ENCODE data around the gene RTTN. TPM values are rescaled to one million over a fixed set of nuclear protein-coding genes. Genes with fewer than 3 reads are reported as not detected.

Gene RTTN
- total RNA-seq, 1 experiment from 2014 or later = 14.3 TPM

GRCh38 chr18:69981948-69982347, 223.5 kb downstream of the RTTN start:
- no peak overlapping the region for H2AFZ ChIP-seq
- no peaks in the 10 kb centered on the region for H3K9me2 ChIP-seq (ENCODE audit: insufficient read depth)
- no peaks in the 10 kb centered on the region for H3F3A ChIP-seq (ENCODE audit: insufficient read depth, low read depth)
- no peaks in the 10 kb centered on the region; the same call in 1 of the 2 replicates for H3K36me3 ChIP-seq (ENCODE audit: low read depth)
- no peaks in the 10 kb centered on the region for H3K4me1 ChIP-seq (replicated peaks; ENCODE audit: insufficient read depth)
- ChIA-PET CTCF (no interaction called here), POLR2A (ENCODE audit: unreplicated experiment) (no interaction called here)
- no TSS peak for BruUV-seq (replicated peaks)
- H4K20me1 ChIP-seq (ENCODE audit: insufficient read depth) = no peaks in the 10 kb centered on the region
- TF ChIP-seq CTCF (conservative IDR thresholded peaks at IDR 0.05) (no peak), EZH2 (IDR thresholded peaks at IDR 0.05; ENCODE audit: low read depth) (no peak)
- H3K4me2 ChIP-seq = no peak overlapping the region
- DNase-seq = no peak
- H3K27ac ChIP-seq = no peak overlapping the region
- no peak overlapping the region for H3K4me3 ChIP-seq
- H3K79me2 ChIP-seq (ENCODE audit: low read depth) = no peaks in the 10 kb centered on the region
- no peaks in the 10 kb centered on the region for H3K27me3 ChIP-seq (ENCODE audit: insufficient read depth, low read depth)
- intact Hi-C loops (cut with micrococcal nuclease; ENCODE audit: unreplicated experiment) = no loop called here
- H3K9me3 ChIP-seq (ENCODE audit: insufficient read depth, low read depth) = no peaks in the 10 kb centered on the region

- DNase-seq = no peak
- Histone ChIP-seq H3K27me3 (ENCODE audit: insufficient read depth, low read depth) (no peaks in the 10 kb centered on the region), H3K9me3 (ENCODE audit: insufficient read depth, low read depth) (no peaks in the 10 kb centered on the region), H3K9me2 (ENCODE audit: insufficient read depth) (no peaks in the 10 kb centered on the region), H3K36me3 (ENCODE audit: low read depth) (no peaks in the 10 kb centered on the region; the same call in 1 of the 2 replicates), H3K4me3 (no peak overlapping the region), H4K20me1 (ENCODE audit: insufficient read depth) (no peaks in the 10 kb centered on the region), H3K27ac (no peak overlapping the region), H3K4me1 (replicated peaks; ENCODE audit: insufficient read depth) (no peaks in the 10 kb centered on the region), H3K4me2 (no peak overlapping the region), H2AFZ (no peak overlapping the region), H3K79me2 (ENCODE audit: low read depth) (no peaks in the 10 kb centered on the region), H3F3A (ENCODE audit: insufficient read depth, low read depth) (no peaks in the 10 kb centered on the region)
- intact Hi-C loops (cut with micrococcal nuclease; ENCODE audit: unreplicated experiment) = no loop called here
- CTCF ChIA-PET = no interaction called here
- TF ChIP-seq CTCF (conservative IDR thresholded peaks at IDR 0.05) (no peak), EZH2 (IDR thresholded peaks at IDR 0.05; ENCODE audit: low read depth) (no peak)
- BruUV-seq (replicated peaks) = no TSS peak
- POLR2A ChIA-PET (ENCODE audit: unreplicated experiment) = no interaction called here
These were observed 224.3 kb downstream of the RTTN start for GRCh38 chr18:69980982-69981804.

GRCh38 chr18:69980509-69980908, 225.0 kb downstream of the RTTN start:
- Histone ChIP-seq H3K4me3 (no peak overlapping the region), H3K27ac (no peak overlapping the region), H3K27me3 (ENCODE audit: insufficient read depth, low read depth) (no peaks in the 10 kb centered on the region), H3K36me3 (ENCODE audit: low read depth) (no peaks in the 10 kb centered on the region; the same call in 1 of the 2 replicates), H3K9me2 (ENCODE audit: insufficient read depth) (no peaks in the 10 kb centered on the region), H4K20me1 (ENCODE audit: insufficient read depth) (no peaks in the 10 kb centered on the region), H2AFZ (no peak overlapping the region), H3K4me2 (no peak overlapping the region), H3K9me3 (ENCODE audit: insufficient read depth, low read depth) (no peaks in the 10 kb centered on the region), H3K79me2 (ENCODE audit: low read depth) (no peaks in the 10 kb centered on the region), H3K4me1 (replicated peaks; ENCODE audit: insufficient read depth) (no peaks in the 10 kb centered on the region), H3F3A (ENCODE audit: insufficient read depth, low read depth) (no peaks in the 10 kb centered on the region)
- CTCF ChIA-PET = no interaction called here
- intact Hi-C loops (cut with micrococcal nuclease; ENCODE audit: unreplicated experiment) = no loop called here
- no TSS peak for BruUV-seq (replicated peaks)
- no peak for TF ChIP-seq EZH2 (IDR thresholded peaks at IDR 0.05; ENCODE audit: low read depth)
- TF ChIP-seq CTCF (conservative IDR thresholded peaks at IDR 0.05) = no peak
- no peak for DNase-seq
- POLR2A ChIA-PET (ENCODE audit: unreplicated experiment) = no interaction called here

Data from PC-9 (cell line).